Astrocyte (in vitro differentiated cells and primary cell): Measurements from ENCODE around the gene AGBL4.

Experiments
- EZH2 ChIP-seq: IDR thresholded peaks from 2 replicates; pipeline ENCODE4 v1.6.1; 2012; ENCODE audit warnings: mild to moderate bottlenecking, low read length, inconsistent platforms; ENCODE audit not compliant: insufficient read depth
- TF ChIP-seq, protein P1 (sequence below): IDR thresholded peaks from 2 replicates; pipeline ENCODE4 v1.5.1; 2011; ENCODE audit warnings: low read depth, mild to moderate bottlenecking, inconsistent platforms, low read length, moderate library complexity; ENCODE audit not compliant: insufficient read depth

DNA sequence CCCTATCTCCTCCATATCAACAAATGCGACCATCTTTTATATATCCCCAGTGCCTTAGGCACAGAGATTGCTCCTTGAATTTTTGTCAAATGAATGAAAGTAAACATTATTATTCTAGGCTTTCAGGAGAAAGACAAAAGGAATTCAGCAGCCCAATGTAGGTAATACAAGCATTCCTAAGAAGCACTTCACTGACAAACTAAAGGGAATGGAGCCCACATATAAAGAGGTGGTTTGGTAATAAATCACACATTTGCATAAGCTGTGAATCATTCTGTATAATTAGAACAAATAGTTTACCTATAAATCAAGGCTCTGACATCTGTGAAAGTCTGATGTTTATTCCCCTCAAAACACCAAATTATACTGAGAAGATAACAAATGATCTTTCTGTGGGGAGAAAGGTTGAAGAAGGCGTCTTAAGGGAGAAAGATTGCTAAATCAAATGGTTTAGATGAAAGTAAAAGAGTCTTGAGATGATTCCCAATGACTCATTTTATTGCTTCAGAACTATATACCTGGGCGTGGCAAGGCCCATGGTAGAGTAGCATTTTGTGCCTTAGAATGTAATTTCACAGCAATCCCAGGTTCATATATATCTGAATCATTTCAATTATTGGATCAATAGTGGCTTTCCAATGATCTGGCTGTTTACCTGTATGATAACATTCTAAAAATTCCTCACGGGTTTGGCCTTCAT, 558.1 kb downstream of the AGBL4 start:
- TF ChIP-seq EZH2, result no peak
- TF ChIP-seq, protein P1, sequence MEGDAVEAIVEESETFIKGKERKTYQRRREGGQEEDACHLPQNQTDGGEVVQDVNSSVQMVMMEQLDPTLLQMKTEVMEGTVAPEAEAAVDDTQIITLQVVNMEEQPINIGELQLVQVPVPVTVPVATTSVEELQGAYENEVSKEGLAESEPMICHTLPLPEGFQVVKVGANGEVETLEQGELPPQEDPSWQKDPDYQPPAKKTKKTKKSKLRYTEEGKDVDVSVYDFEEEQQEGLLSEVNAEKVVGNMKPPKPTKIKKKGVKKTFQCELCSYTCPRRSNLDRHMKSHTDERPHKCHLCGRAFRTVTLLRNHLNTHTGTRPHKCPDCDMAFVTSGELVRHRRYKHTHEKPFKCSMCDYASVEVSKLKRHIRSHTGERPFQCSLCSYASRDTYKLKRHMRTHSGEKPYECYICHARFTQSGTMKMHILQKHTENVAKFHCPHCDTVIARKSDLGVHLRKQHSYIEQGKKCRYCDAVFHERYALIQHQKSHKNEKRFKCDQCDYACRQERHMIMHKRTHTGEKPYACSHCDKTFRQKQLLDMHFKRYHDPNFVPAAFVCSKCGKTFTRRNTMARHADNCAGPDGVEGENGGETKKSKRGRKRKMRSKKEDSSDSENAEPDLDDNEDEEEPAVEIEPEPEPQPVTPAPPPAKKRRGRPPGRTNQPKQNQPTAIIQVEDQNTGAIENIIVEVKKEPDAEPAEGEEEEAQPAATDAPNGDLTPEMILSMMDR, result no peak
